AG04449 (cell line): Measurements from ENCODE around the gene MATN3.
"Not testable (repeated sequence)": the region's sequence is repeated elsewhere in the genome, so short reads cannot be mapped to it uniquely, and the experiment has no call there.

Experiments
- CTCF ChIA-PET: fragments of 350-600 bp; formaldehyde crosslinking; extraction: SDS; loops from one replicate; lab custom pipeline; 2021; ENCODE audit warnings: antibody characterized with exemption; lab: Yijun Ruan, JAX
- POLR2A ChIA-PET: fragments of 400-600, 350-600 bp; formaldehyde crosslinking; extraction: SDS; loops from one replicate; lab custom pipeline; 2020; ENCODE audit warnings: antibody characterized with exemption, inconsistent platforms; lab: Yijun Ruan, JAX
- DNase-seq: peaks from one replicate; pipeline ENCODE4 v3.0.0-alpha.2; 2010; ENCODE audit warnings: low read depth, low spot score
- H3K4me3 ChIP-seq: 2 replicates; pipeline ENCODE4 v1.5.1; 2011; ENCODE audit warnings: low read depth, mild to moderate bottlenecking, control low read depth, low read length
- TF ChIP-seq, protein P1 (sequence below): IDR thresholded peaks from one replicate; pipeline ENCODE4 v1.5.1; 2011; ENCODE audit warnings: mild to moderate bottlenecking, moderate library complexity, low read length, control low read depth, inconsistent platforms; ENCODE audit not compliant: insufficient read depth; ENCODE audit errors: missing control alignments

MATN3 gene

DNA sequence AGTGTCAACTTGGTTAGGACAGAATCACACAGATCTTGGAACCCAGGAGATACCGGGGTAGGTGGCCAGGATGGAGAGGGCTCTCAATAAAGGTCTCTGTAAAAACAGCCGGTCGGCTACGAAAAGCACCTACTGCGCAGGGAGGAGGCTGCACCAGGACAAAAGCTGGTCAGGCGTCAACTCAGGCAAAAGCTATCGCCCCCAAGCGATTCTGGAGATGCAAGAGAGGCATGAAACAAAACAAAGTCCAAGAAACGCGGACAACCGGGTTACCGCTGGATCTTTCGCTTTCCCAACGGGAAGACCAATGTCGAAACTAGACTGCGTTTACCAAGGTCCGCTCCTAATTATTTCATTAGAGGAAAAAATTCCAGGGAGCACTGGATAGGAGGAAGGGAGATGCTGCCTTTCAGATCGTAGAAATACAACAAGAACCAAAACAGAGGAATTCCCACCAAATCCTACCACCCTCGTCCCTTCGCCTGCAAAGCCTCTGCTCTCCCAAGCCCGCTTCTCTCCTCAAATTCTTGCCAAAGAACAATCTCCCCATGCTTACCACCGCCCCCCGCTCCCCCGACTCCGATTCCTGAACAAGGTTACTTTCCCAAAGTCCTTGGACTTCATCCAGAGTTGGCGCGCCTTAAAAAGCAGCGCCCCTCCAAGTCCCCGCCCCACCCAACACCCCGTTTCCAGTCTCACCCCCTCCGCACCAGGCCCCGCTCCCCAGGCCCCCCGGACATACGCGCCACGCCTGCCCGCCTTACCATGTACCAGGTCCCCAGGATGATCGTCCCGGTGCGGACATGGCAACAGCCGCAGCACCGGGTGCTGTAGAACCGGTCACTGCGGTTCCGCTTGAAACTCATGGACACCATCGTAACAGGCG is 38.4 kb upstream of the MATN3 start:
- peak overlapping the region; percentile 88 for H3K4me3 ChIP-seq
- CTCF ChIA-PET, result interaction anchor here (0.9 to 7.6 kb wide), 6 partner anchors 9 to 276 kb away, joined by 3 to 59 read pairs (median 4); no protein-coding TSS in a partner anchor
- TF ChIP-seq, protein P1, sequence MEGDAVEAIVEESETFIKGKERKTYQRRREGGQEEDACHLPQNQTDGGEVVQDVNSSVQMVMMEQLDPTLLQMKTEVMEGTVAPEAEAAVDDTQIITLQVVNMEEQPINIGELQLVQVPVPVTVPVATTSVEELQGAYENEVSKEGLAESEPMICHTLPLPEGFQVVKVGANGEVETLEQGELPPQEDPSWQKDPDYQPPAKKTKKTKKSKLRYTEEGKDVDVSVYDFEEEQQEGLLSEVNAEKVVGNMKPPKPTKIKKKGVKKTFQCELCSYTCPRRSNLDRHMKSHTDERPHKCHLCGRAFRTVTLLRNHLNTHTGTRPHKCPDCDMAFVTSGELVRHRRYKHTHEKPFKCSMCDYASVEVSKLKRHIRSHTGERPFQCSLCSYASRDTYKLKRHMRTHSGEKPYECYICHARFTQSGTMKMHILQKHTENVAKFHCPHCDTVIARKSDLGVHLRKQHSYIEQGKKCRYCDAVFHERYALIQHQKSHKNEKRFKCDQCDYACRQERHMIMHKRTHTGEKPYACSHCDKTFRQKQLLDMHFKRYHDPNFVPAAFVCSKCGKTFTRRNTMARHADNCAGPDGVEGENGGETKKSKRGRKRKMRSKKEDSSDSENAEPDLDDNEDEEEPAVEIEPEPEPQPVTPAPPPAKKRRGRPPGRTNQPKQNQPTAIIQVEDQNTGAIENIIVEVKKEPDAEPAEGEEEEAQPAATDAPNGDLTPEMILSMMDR, result peak; percentile 12
- DNase-seq, result no peak
- POLR2A ChIA-PET, result interaction anchor here (0.6 to 3.1 kb wide), 7 partner anchors 11 to 1270 kb away, joined by 3 to 22 read pairs (median 3); no protein-coding TSS in a partner anchor

DNA sequence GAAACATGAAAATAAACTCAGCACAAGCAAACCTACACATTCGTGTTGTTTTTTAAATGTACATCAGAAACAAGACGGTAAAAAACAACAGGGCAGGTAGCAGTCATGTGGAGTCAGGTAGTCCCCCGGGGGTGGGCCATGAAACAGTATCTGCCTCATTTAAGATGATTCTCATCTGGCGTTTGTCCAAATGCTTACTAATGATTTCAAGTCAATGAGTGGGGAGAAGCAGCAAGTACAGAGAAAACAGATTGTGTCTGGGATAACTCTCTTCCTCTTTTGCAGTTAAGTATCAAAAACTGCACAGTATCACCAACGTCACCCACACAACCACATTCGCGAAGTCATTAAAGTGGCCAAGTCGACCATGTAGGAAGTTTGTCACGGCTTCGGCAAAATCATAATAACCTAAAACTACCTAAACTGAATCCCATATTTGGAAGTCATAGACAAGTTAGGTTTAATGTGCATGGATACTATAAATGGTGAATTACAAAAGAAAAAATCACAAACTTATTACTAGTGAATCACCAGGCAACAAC is 37.7 kb upstream of the MATN3 start:
- H3K4me3 ChIP-seq, result peak overlapping the region; percentile 88
- POLR2A ChIA-PET, result interaction anchor here (2.5 to 3.1 kb wide), 2 partner anchors 12 kb away, joined by 10 to 22 read pairs; no protein-coding TSS in a partner anchor
- TF ChIP-seq, protein P1, result no peak
- CTCF ChIA-PET, result interaction anchor here (1.0 to 7.6 kb wide), 4 partner anchors 9 to 44 kb away, joined by 3 to 59 read pairs (median 20); no protein-coding TSS in a partner anchor
- no peak for DNase-seq

DNA sequence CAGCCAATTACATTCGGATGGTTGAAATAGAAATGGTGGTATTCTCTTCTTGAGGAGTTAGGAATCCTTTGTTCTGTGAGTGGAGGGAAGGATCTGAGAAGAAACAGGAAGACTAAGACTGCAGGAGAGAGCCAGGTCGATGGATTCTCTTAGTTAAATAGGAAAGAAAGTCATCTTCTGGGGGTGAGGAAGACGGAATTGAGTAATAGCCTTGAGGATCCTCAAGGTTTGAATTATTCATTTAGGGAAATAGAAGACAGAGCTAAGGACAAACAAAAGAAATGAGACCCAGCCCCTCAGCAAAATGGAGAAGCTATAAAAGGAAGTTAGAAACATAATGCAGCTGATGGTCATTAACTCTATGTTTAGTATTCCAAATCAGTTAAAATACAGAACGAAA is 37.2 kb upstream of the MATN3 start:
- peak overlapping the region; percentile 88 for H3K4me3 ChIP-seq
- ChIA-PET CTCF (interaction anchor here (1.0 to 7.6 kb wide), 4 partner anchors 8 to 44 kb away, joined by 3 to 59 read pairs (median 20); no protein-coding TSS in a partner anchor), POLR2A (interaction anchor here (2.5 kb wide), 1 partner anchor 13 kb away, joined by 10 read pairs; no protein-coding TSS in a partner anchor)
- TF ChIP-seq, protein P1, result no peak
- DNase-seq, result no peak

- POLR2A ChIA-PET, result interaction anchor here (2.5 kb wide), 1 partner anchor 14 kb away, joined by 10 read pairs; no protein-coding TSS in a partner anchor
Observed at GRCh38 chr2:20048488-20049448, 36.3 kb upstream of the MATN3 start.

DNA sequence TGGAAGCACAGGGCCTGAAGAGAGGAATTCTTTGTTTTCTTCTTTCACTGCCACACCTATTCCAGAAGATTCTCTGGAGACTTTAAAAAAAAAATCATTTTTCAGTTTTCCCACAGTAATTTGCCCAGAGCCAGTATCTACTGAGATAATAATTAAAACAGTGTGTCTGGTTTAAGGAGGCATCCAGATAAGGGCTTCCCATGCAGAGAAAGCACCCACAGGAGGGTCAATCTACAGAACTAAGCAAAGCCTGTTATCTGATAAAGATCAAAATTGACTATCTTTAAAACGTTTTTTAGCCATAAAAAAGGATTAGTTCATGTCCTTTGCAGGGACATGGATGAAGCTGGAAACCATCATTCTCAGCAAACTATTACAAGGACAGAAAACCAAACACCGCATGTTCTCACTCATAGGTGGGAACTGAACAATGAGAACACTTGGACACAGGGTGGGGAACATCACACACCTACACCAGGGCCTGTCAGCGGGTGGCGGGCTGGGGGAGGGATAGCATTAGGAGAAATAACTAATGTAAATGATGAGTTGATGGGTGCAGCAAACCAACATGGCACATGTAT is 33.3 kb upstream of the MATN3 start:
- DNase-seq, POLR2A ChIA-PET, H3K4me3 ChIP-seq: not testable (repeated sequence)
- CTCF ChIA-PET, result interaction anchor here (1.4 to 3.1 kb wide), 2 partner anchors 16 to 49 kb away, joined by 3 to 18 read pairs; no protein-coding TSS in a partner anchor

More at GRCh38 chr2:20048488-20049448, 36.3 kb upstream of the MATN3 start:
- peak overlapping the region; percentile 88 for H3K4me3 ChIP-seq
- TF ChIP-seq, protein P1, result no peak
- DNase-seq, result no peak
- CTCF ChIA-PET, result interaction anchor here (0.7 to 7.6 kb wide), 9 partner anchors 8 to 1662 kb away, joined by 3 to 59 read pairs (median 4); no protein-coding TSS in a partner anchor

DNA sequence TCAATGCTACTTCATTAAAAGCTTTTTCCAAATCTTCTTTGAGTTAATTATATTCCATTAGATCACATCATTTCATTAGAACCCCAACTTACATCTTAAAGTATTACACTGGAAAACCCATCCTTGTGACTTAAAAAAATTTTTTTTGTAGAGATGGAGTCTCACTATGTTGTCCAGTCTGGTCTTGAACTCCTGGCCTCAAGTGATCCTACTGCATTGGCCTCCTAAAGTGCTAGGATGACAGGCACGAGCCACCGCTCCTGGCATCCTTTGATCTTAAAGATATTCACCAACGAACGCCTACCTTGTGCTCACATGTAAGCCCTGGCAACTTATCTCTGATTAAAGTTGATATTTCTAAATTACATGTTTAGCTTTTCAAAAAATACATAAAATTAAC is 32.3 kb upstream of the MATN3 start:
- DNase-seq, result no peak
- TF ChIP-seq, protein P1, result no peak
- POLR2A ChIA-PET, result no interaction called here
- CTCF ChIA-PET, result interaction anchor here (1.4 to 4.6 kb wide), 3 partner anchors 15 to 50 kb away, joined by 3 to 39 read pairs (median 18); no protein-coding TSS in a partner anchor
- no peak overlapping the region for H3K4me3 ChIP-seq
